ENCODE data around the gene ADARB2. TPM values are rescaled to one million over a fixed set of nuclear protein-coding genes. Genes with fewer than 3 reads are reported as not detected.

ADARB2 gene
- polyA plus RNA-seq, 3 donors, result not detected

GRCh38 chr10:1287487-1287886 lies 449.8 kb downstream of the ADARB2 start:
- no peak overlapping the region for H3K4me3 Mint-ChIP-seq
- no peak for TF ChIP-seq CTCF (IDR thresholded peaks at IDR 0.05)
- Histone ChIP-seq H3K36me3 (replicated peaks in 1 of 2; ENCODE audit: control insufficient read depth in 1 of 2, insufficient read depth in 2 of 2, low read length in 2 of 2) (no peaks in the 10 kb centered on the region), H3K27ac (ENCODE audit: low read depth in 1 of 2, low read length in 2 of 2) (no peak overlapping the region), H3K27me3 (ENCODE audit: control insufficient read depth in 2 of 2, insufficient read depth in 2 of 2, low read length in 2 of 2) (no peaks in the 10 kb centered on the region), H3K4me3 (replicated peaks in 1 of 3; ENCODE audit: low read depth in 2 of 3, low read length in 3 of 3) (no peak overlapping the region), H3K9me3 (replicated peaks in 1 of 2; ENCODE audit: control insufficient read depth in 1 of 2, insufficient read depth in 1 of 2, low read length in 2 of 2) (no peaks in the 10 kb centered on the region), H2AFZ (ENCODE audit: insufficient read depth, low read depth, low read length, poor library complexity, severe bottlenecking) (no peak overlapping the region), H3K9ac (ENCODE audit: insufficient read depth, low read length, poor library complexity, severe bottlenecking) (no peak overlapping the region), H4K20me1 (ENCODE audit: insufficient read depth, low read length) (no peaks in the 10 kb centered on the region), H3K4me1 (ENCODE audit: control insufficient read depth in 1 of 2, insufficient read depth in 2 of 2, low read length in 2 of 2) (no peaks in the 10 kb centered on the region), H3K4me2 (replicated peaks; ENCODE audit: extremely low read depth, low read length, poor library complexity, severe bottlenecking) (no peak overlapping the region), H3K79me2 (ENCODE audit: insufficient read depth, low read length) (no peaks in the 10 kb centered on the region)
- DNase-seq, result no peak
- intact Hi-C loops (cut with micrococcal nuclease), result no loop called here
- H3K27me3 Mint-ChIP-seq (ENCODE audit: low read depth in 3 of 3), result peaks cover under 1 to 7% (median 6%) of the 10 kb centered on the region in 3 donors
- no peak overlapping the region for H3K27ac Mint-ChIP-seq
- H3K36me3 Mint-ChIP-seq, result no peaks in the 10 kb centered on the region
- WGBS (ENCODE audit: insufficient coverage), result 65% methylated on average over 6 of the region's 7 CpGs
- no peaks in the 10 kb centered on the region for H3K9me3 Mint-ChIP-seq
- H3K4me1 Mint-ChIP-seq, result peaks cover 11% of the 10 kb centered on the region

GRCh38 chr10:1284076-1284475 lies 453.2 kb downstream of the ADARB2 start:
- Mint-ChIP-seq H3K36me3 (no peaks in the 10 kb centered on the region), H3K9me3 (no peaks in the 10 kb centered on the region), H3K27ac (no peak overlapping the region), H3K4me3 (no peak overlapping the region), H3K27me3 (ENCODE audit: low read depth in 3 of 3) (no peaks in the 10 kb centered on the region), H3K4me1 (peaks cover 11% of the 10 kb centered on the region)
- WGBS (ENCODE audit: insufficient coverage), result 90% methylated on average over 5 of the region's 8 CpGs
- intact Hi-C loops (cut with micrococcal nuclease), result no loop called here
- Histone ChIP-seq H3K27me3 (ENCODE audit: control insufficient read depth in 2 of 2, insufficient read depth in 2 of 2, low read length in 2 of 2) (no peaks in the 10 kb centered on the region), H4K20me1 (ENCODE audit: insufficient read depth, low read length) (no peaks in the 10 kb centered on the region), H3K27ac (ENCODE audit: low read depth in 1 of 2, low read length in 2 of 2) (no peak overlapping the region), H3K9ac (ENCODE audit: insufficient read depth, low read length, poor library complexity, severe bottlenecking) (no peak overlapping the region), H3K4me2 (replicated peaks; ENCODE audit: extremely low read depth, low read length, poor library complexity, severe bottlenecking) (no peak overlapping the region), H3K4me1 (ENCODE audit: control insufficient read depth in 1 of 2, insufficient read depth in 2 of 2, low read length in 2 of 2) (no peaks in the 10 kb centered on the region), H3K36me3 (replicated peaks in 1 of 2; ENCODE audit: control insufficient read depth in 1 of 2, insufficient read depth in 2 of 2, low read length in 2 of 2) (no peaks in the 10 kb centered on the region), H3K4me3 (replicated peaks in 1 of 3; ENCODE audit: low read depth in 2 of 3, low read length in 3 of 3) (no peak overlapping the region), H2AFZ (ENCODE audit: insufficient read depth, low read depth, low read length, poor library complexity, severe bottlenecking) (no peak overlapping the region), H3K9me3 (replicated peaks in 1 of 2; ENCODE audit: control insufficient read depth in 1 of 2, insufficient read depth in 1 of 2, low read length in 2 of 2) (no peaks in the 10 kb centered on the region), H3K79me2 (ENCODE audit: insufficient read depth, low read length) (no peaks in the 10 kb centered on the region)
- no peak for DNase-seq
- no peak for TF ChIP-seq CTCF (IDR thresholded peaks at IDR 0.05)
